RWPE2 (cell line): Measurements from ENCODE around the gene CASP8.

Experiments used
- ATAC-seq: fragments of 200-7000 bp; cut with Tn5 transposase; 3 replicates; pipeline ENCODE4 v1.9.1; 2021; ENCODE audit warnings: low read depth
- DNase-seq: peaks from one replicate; pipeline ENCODE4 v3.0.0-alpha.2; 2020; ENCODE audit warnings: low spot score
- H3K27ac ChIP-seq: fragments of 450-650 bp; 2 replicates; pipeline ENCODE4 v1.5.1; 2017; ENCODE audit warnings: mild to moderate bottlenecking; ENCODE audit not compliant: poor library complexity, severe bottlenecking
- H3K27me3 ChIP-seq: fragments of 250-450 bp; sonication (Bioruptor Pico); 2 replicates; pipeline ENCODE4 v1.5.1; 2021; ENCODE audit warnings: mild to moderate bottlenecking, moderate library complexity; ENCODE audit not compliant: insufficient read depth, poor library complexity, severe bottlenecking
- H3K36me3 ChIP-seq: fragments of 250-450 bp; sonication (Bioruptor Pico); 2 replicates; pipeline ENCODE4 v1.5.1; 2020; ENCODE audit warnings: low read depth, mild to moderate bottlenecking, moderate library complexity
- H3K4me1 ChIP-seq: fragments of 250-450 bp; sonication (Bioruptor Pico); 2 replicates; pipeline ENCODE4 v1.5.1; 2021; ENCODE audit warnings: mild to moderate bottlenecking, moderate library complexity; ENCODE audit not compliant: insufficient read depth, poor library complexity, severe bottlenecking
- H3K4me3 ChIP-seq: fragments of 250-450 bp; sonication (Bioruptor Pico); 2 replicates; pipeline ENCODE4 v1.5.1; 2021; ENCODE audit warnings: mild to moderate bottlenecking, moderate library complexity; ENCODE audit not compliant: severe bottlenecking
- H3K9me3 ChIP-seq: fragments of 250-450 bp; sonication (Bioruptor Pico); 2 replicates; pipeline ENCODE4 v1.5.1; 2021; ENCODE audit warnings: mild to moderate bottlenecking, moderate library complexity; ENCODE audit not compliant: severe bottlenecking
- TF ChIP-seq, protein P1 (sequence below): fragments of 450-650 bp; IDR thresholded peaks from one replicate; pipeline ENCODE4 v1.5.1; 2017; ENCODE audit warnings: mild to moderate bottlenecking, moderate library complexity; ENCODE audit not compliant: poor library complexity, severe bottlenecking

The CASP8 gene

DNA sequence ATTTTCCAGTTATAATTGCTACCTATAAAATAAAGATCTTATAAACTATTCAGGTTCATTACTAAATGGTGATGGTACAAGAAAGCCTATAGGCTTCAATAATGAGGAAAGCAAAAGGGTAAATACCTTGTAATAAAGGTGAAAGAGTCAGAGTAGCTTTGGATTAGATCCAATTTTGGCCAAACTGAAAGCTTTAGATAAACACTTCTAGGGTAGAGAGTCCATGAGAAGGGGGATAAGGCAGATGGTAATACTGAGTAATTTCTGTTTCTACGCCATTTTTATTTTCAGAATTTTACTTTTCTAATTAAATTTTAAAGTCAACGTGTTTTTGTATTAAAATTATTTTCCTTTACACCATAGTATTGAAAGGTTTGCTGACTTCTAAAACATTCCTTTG lies 9.4 kb downstream of the CASP8 start:
- DNase-seq (no peak), ATAC-seq (no peak)
- H3K36me3 ChIP-seq = peaks cover 29% of the 10 kb centered on the region
- TF ChIP-seq, protein P1, sequence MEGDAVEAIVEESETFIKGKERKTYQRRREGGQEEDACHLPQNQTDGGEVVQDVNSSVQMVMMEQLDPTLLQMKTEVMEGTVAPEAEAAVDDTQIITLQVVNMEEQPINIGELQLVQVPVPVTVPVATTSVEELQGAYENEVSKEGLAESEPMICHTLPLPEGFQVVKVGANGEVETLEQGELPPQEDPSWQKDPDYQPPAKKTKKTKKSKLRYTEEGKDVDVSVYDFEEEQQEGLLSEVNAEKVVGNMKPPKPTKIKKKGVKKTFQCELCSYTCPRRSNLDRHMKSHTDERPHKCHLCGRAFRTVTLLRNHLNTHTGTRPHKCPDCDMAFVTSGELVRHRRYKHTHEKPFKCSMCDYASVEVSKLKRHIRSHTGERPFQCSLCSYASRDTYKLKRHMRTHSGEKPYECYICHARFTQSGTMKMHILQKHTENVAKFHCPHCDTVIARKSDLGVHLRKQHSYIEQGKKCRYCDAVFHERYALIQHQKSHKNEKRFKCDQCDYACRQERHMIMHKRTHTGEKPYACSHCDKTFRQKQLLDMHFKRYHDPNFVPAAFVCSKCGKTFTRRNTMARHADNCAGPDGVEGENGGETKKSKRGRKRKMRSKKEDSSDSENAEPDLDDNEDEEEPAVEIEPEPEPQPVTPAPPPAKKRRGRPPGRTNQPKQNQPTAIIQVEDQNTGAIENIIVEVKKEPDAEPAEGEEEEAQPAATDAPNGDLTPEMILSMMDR = no peak
- H3K4me3 ChIP-seq = no peak overlapping the region
- no peaks in the 10 kb centered on the region for H3K27me3 ChIP-seq
- no peaks in the 10 kb centered on the region for H3K4me1 ChIP-seq
- no peak overlapping the region for H3K27ac ChIP-seq
- no peaks in the 10 kb centered on the region for H3K9me3 ChIP-seq

DNA sequence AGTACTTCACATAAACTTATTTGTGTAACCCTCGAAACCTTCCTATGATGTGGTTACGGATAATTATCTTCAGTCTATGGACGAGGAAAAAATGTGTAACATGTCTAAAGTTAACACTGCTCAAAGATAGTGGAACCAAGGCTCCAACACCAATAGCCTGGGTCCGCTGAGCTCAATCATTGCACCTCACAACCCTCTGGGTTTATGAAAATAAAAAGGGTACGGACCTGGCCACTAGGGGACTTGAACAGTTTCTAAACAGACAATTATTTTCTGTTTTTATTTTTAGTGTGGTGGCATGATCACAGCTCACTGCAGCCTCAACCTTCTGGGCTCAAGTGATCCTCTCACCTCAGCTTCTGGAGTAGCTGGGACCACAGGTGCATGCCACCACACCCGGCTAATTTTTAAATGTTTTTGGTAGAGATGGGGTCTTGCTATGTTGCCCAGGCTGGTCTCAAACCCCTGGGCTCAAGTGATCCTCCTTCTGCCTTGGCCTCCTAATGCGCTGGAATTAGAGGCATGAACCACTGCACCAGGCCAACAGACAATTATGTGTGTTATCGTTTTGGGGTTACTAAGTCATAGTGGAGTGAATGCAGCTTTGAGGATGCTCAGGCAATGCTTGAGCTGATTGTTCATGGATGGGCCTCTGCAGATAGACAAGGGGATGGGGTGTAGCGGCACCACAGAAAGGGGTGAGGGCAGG lies 10.1 kb downstream of the CASP8 start:
- Histone ChIP-seq H3K27ac (no peak overlapping the region), H3K9me3 (no peaks in the 10 kb centered on the region), H3K36me3 (peaks cover 31% of the 10 kb centered on the region), H3K27me3 (no peaks in the 10 kb centered on the region), H3K4me3 (no peak overlapping the region), H3K4me1 (no peaks in the 10 kb centered on the region)
- no peak for ATAC-seq
- no peak for DNase-seq
- TF ChIP-seq, protein P1 = no peak

DNA sequence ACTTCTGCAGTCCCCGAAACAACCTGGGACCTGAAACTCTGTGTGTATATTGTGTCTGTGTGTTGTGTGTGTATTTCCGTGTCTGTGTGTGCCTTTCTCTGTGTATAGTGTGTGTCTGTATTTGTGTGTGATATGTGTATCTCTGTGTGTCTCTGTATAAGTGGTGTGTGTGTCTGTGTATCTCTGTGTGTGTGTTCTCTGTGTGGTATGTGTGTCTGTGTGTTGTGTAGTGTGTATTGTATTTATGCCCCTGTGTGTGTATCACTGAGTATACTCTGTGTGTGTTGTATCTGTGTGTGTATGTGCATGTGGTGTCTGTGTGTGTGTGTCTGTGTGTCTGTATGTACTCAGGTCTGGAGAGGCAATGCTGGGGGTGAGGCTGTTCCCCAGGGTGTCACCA lies 11.6 kb downstream of the CASP8 start:
- ATAC-seq = no peak
- TF ChIP-seq, protein P1 = no peak
- Histone ChIP-seq H3K4me3 (no peak overlapping the region), H3K36me3 (peaks cover 39% of the 10 kb centered on the region), H3K27me3 (no peaks in the 10 kb centered on the region), H3K27ac (no peak overlapping the region), H3K4me1 (no peaks in the 10 kb centered on the region), H3K9me3 (no peaks in the 10 kb centered on the region)
- DNase-seq = no peak

DNA sequence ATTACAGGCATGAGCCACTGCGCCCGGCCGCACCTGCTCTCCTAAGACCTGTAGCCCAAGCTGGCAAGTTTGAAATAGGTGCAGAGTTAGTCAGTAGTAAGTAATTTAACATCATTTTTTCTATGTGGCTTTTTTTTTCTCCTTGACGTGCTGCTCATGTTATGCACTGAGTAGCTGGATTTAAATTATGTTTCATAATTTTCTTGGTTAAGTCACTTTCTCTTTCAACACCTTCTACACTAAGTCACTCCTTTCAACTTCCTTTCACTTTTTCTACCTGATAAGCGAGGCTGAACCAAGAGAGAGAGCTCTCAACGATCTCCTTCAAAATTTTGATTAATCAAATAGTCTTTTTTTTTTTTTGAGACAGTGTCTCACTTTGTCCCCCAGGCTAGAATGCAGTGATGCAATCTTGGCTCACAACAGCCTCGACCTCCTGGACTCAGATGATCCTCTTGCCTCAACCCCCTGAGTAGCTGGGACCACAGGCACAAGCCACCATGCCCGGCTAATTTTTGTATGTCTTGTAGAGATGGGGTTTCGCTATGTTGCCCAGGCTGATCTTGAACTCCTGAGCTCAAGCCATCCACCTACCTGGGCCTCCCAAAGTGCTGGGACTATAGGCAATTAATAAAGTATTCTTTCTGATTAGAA lies 13.1 kb downstream of the CASP8 start:
- ATAC-seq (no peak), DNase-seq (no peak)
- H3K9me3 ChIP-seq = no peaks in the 10 kb centered on the region
- H3K27me3 ChIP-seq = no peaks in the 10 kb centered on the region
- no peak overlapping the region for H3K4me3 ChIP-seq
- H3K36me3 ChIP-seq = peaks cover 48% of the 10 kb centered on the region
- TF ChIP-seq, protein P1 = no peak
- H3K27ac ChIP-seq = no peak overlapping the region
- no peaks in the 10 kb centered on the region for H3K4me1 ChIP-seq

DNA sequence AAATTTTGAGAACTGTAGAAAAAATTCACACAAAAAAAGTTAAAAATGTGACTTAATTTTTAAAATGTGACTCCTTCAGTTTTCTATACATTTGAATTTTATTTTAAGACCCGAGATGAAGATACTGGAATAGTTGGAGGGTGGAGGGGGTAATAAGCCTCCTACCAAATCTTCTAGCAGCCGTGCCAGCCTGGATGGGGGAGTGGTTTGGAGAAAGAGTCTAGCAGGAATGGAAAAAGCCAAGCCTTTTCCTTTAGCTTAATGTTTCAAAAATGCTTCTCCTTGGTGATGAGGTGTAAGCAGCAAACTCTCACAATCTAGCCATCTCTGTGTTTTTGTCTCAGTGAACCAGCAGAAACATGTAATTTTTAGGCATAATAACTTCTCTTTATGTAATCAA lies 14.7 kb downstream of the CASP8 start:
- TF ChIP-seq, protein P1 = no peak
- ATAC-seq = no peak
- H3K36me3 ChIP-seq = peaks cover 41% of the 10 kb centered on the region
- H3K27ac ChIP-seq = no peak overlapping the region
- H3K27me3 ChIP-seq = no peaks in the 10 kb centered on the region
- no peaks in the 10 kb centered on the region for H3K9me3 ChIP-seq
- H3K4me3 ChIP-seq = no peak overlapping the region
- DNase-seq = no peak
- H3K4me1 ChIP-seq = no peaks in the 10 kb centered on the region
